ENCODE measurements around the gene GNAT3.

DNA sequence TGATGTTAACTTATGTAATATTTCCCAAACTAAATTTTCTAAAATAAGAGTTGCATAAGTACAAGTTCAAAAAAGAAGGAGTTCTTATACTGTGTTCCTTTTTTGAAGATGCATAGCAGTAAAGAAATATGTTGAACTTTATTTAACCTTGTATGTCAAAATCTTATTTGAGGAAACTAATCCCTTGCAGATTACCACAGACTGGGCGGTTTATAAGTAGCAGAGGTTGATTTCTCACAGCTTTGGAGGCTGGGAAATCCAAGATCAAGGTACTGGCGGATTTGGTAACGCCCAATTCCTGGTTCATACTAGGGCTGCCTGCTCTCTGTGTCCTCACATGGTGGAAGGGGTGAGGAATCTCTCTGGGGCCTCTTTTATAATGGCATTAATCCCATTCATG is 68.5 kb downstream of the GNAT3 start:
- TF ChIP-seq POLR2A (IDR thresholded peaks at IDR 0.05) (no peak), EP300 (IDR thresholded peaks at IDR 0.05) (no peak)
- TF ChIP-seq, protein P1, sequence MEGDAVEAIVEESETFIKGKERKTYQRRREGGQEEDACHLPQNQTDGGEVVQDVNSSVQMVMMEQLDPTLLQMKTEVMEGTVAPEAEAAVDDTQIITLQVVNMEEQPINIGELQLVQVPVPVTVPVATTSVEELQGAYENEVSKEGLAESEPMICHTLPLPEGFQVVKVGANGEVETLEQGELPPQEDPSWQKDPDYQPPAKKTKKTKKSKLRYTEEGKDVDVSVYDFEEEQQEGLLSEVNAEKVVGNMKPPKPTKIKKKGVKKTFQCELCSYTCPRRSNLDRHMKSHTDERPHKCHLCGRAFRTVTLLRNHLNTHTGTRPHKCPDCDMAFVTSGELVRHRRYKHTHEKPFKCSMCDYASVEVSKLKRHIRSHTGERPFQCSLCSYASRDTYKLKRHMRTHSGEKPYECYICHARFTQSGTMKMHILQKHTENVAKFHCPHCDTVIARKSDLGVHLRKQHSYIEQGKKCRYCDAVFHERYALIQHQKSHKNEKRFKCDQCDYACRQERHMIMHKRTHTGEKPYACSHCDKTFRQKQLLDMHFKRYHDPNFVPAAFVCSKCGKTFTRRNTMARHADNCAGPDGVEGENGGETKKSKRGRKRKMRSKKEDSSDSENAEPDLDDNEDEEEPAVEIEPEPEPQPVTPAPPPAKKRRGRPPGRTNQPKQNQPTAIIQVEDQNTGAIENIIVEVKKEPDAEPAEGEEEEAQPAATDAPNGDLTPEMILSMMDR (IDR thresholded peaks at IDR 0.05) = no peak
